Measurements from ENCODE around the gene OR51D1.
A peak's percentile ranks its signal among the peaks of the same experiment; 100 is the strongest.

The OR51D1 gene

DNA sequence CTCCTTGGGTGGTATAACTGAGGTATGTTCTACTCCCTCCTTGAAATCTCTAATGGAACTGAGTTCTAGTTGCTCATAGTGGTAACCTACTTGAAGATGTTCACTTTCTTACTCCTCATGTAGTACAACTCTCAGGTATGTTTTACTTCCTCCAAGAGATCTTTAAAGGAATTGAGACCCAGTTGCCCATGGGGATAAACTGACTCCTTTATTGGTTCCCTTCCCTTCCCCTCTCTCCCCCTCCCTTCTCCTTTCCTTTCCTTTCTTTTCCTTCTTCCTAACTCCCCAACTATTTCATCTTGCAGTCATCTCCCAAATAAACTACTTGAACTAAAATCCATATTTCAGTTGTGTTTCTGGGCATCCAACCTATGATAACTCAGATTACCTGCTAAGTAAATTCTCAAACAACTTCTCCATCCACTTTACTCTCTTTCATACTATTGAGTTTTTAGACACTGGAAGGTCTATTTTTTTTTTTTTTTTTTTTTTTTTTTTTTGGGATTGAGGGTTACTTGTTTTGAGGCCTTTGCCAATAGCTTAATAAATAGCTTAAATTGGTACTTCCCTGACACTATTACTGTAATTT is 21.3 kb upstream of the OR51D1 start:
- no peak for DNase-seq (ENCODE audit: extremely low spot score)
- TF ChIP-seq LEF1 (IDR thresholded peaks at IDR 0.05; ENCODE audit: borderline replicate concordance) (no peak), FOXA1 (IDR thresholded peaks at IDR 0.05) (no peak), NFRKB (IDR thresholded peaks at IDR 0.05) (no peak), SP1 (IDR thresholded peaks at IDR 0.05) (no peak), L3MBTL2 (conservative IDR thresholded peaks at IDR 0.05) (no peak), CTBP1 (IDR thresholded peaks at IDR 0.05; ENCODE audit: borderline replicate concordance) (no peak), HDGF (IDR thresholded peaks at IDR 0.05; ENCODE audit: borderline replicate concordance) (no peak), FOXM1 (IDR thresholded peaks at IDR 0.05; ENCODE audit: borderline replicate concordance) (no peak), ELF4 (IDR thresholded peaks at IDR 0.05) (no peak), FOXK2 (IDR thresholded peaks at IDR 0.05) (no peak), ARNT (IDR thresholded peaks at IDR 0.05) (no peak), TARDBP (IDR thresholded peaks at IDR 0.05) (no peak), ZNF384 (IDR thresholded peaks at IDR 0.05) (no peak), BHLHE40 (IDR thresholded peaks at IDR 0.05; ENCODE audit: borderline replicate concordance) (no peak), SUZ12 (IDR thresholded peaks at IDR 0.05) (no peak)
- TF ChIP-seq, protein P1, sequence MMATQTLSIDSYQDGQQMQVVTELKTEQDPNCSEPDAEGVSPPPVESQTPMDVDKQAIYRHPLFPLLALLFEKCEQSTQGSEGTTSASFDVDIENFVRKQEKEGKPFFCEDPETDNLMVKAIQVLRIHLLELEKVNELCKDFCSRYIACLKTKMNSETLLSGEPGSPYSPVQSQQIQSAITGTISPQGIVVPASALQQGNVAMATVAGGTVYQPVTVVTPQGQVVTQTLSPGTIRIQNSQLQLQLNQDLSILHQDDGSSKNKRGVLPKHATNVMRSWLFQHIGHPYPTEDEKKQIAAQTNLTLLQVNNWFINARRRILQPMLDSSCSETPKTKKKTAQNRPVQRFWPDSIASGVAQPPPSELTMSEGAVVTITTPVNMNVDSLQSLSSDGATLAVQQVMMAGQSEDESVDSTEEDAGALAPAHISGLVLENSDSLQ (IDR thresholded peaks at IDR 0.05): no peak
- CTCF ChIA-PET: no interaction called here
- POLR2A ChIA-PET: interaction anchor here (1.0 kb wide), 1 partner anchor 8 kb away, joined by 3 read pairs; the partner anchor contains the start of gene TRIM68

DNA sequence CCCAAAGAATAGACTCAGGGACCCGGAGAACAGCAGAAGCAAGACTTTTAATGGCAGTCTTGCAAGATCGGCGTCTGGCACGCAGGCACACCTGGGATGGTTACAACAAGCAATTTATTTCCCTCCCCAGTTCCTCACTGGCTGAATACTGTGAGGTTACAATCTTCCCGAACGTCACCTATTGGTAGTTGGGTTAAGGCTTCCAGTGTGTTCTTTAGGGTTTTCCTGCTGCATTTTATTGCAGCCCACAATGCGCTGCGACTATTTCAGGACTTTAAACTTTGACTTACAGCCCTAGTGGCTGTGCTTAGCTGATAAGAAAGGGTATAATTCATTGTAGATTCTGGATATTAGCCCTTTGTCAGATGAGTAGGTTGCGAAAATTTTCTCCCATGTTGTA is 17.8 kb upstream of the OR51D1 start:
- no peak for TF ChIP-seq FOXK2 (IDR thresholded peaks at IDR 0.05)
- TF ChIP-seq ELF4 (IDR thresholded peaks at IDR 0.05): no peak
- TF ChIP-seq SUZ12 (IDR thresholded peaks at IDR 0.05): no peak
- TF ChIP-seq HDGF (IDR thresholded peaks at IDR 0.05; ENCODE audit: borderline replicate concordance): no peak
- no peak for TF ChIP-seq FOXA1 (IDR thresholded peaks at IDR 0.05)
- no peak for TF ChIP-seq ARNT (IDR thresholded peaks at IDR 0.05)
- no peak for TF ChIP-seq LEF1 (IDR thresholded peaks at IDR 0.05; ENCODE audit: borderline replicate concordance)
- TF ChIP-seq CTBP1 (IDR thresholded peaks at IDR 0.05; ENCODE audit: borderline replicate concordance): no peak
- TF ChIP-seq SP1 (IDR thresholded peaks at IDR 0.05): no peak
- TF ChIP-seq, protein P1 (IDR thresholded peaks at IDR 0.05): no peak
- TF ChIP-seq NFRKB (IDR thresholded peaks at IDR 0.05): no peak
- TF ChIP-seq BHLHE40 (IDR thresholded peaks at IDR 0.05; ENCODE audit: borderline replicate concordance): no peak
- TF ChIP-seq L3MBTL2 (conservative IDR thresholded peaks at IDR 0.05): no peak
- no peak for TF ChIP-seq FOXM1 (IDR thresholded peaks at IDR 0.05; ENCODE audit: borderline replicate concordance)
- no peak for TF ChIP-seq ZNF384 (IDR thresholded peaks at IDR 0.05)
- no peak for TF ChIP-seq TARDBP (IDR thresholded peaks at IDR 0.05)
- DNase-seq (ENCODE audit: extremely low spot score): no peak

DNA sequence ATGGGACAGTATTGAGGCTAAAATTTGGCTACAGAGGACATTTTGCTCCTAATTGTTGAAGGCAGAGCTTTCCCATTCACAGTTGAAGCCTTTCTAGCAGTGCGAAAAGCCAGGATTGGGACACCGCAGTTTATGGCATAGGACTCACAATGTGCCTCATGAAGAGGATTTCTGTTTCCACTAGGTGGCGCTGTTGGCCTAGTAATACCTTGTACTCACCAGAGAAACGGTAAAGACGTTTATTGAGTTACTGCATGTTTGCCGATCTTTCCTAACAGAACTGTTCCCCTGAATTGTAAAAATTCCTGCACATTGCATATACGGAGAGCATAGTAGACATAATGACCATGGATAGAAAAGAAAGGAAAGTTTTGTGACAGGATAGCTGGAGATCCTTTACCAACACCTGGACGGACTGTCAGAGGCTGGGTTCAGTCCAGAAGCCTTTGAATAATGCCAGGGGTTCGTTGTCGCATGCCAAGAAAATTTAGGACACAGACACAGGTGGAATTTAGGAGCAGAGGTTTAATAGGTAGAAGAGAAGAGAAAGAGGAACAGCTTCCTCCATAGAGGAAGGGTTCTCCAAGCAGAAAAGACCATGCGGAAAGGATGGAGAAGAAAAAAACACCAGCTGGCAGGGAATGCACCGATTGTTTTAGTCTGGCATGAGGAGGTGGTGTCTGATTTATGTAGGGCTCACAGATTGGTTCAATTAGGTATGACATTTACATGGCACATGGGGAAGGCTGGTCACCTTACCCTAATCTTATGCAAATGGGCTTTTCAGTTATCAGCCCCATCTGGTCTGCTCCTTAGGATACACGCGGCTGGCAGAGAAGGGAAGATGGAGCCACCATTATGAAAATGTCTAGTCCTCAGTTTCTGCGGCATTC is 10.8 kb upstream of the OR51D1 start:
- ChIA-PET POLR2A (no interaction called here), CTCF (interaction anchor here (1.0 to 1.5 kb wide), 3 partner anchors 10 to 1265 kb away, joined by 3 to 15 read pairs (median 3); partner anchors contain the start of gene OR51D1)
- TF ChIP-seq FOXK2 (IDR thresholded peaks at IDR 0.05) (no peak), NFRKB (IDR thresholded peaks at IDR 0.05) (no peak), HDGF (IDR thresholded peaks at IDR 0.05; ENCODE audit: borderline replicate concordance) (no peak), ZNF384 (IDR thresholded peaks at IDR 0.05) (no peak), SUZ12 (IDR thresholded peaks at IDR 0.05) (no peak), LEF1 (IDR thresholded peaks at IDR 0.05; ENCODE audit: borderline replicate concordance) (no peak), TARDBP (IDR thresholded peaks at IDR 0.05) (no peak), ELF4 (IDR thresholded peaks at IDR 0.05) (no peak)
- DNase-seq (ENCODE audit: extremely low spot score): peak; percentile 42

More for the DNA sequence above, 17.8 kb upstream of the OR51D1 start:
- ChIA-PET CTCF (no interaction called here), POLR2A (no interaction called here)

DNA sequence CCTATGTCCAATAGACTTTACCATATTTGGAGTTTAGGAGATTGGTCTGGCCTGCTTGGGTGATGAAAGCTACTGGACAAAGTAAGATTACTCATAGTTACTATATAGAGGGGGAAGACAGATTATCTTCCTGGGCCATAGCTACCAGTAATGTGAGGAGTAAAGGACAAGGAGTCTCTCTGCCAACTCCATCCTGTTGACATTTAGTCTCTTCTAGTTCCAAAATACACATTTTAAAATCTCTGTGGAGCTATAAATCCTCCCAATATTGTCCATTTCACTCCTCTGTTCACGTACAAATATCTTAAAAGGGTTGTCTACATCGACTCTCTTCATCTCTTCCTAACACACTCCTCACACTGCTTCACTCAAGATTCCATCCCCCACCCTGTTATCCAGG is 1.1 kb upstream of the OR51D1 start:
- CTCF ChIA-PET: interaction anchor here (0.6 to 2.2 kb wide), 8 partner anchors 8 to 1503 kb away, joined by 3 to 15 read pairs (median 4); no protein-coding TSS in a partner anchor
- POLR2A ChIA-PET: interaction anchor here (1.8 kb wide), 1 partner anchor 28 kb away, joined by 6 read pairs; the partner anchor contains the start of gene TRIM68
- no peak for DNase-seq (ENCODE audit: extremely low spot score)
- TF ChIP-seq FOXM1 (IDR thresholded peaks at IDR 0.05; ENCODE audit: borderline replicate concordance) (no peak), FOXK2 (IDR thresholded peaks at IDR 0.05) (no peak), ELF4 (IDR thresholded peaks at IDR 0.05) (no peak), SP1 (IDR thresholded peaks at IDR 0.05) (no peak)

DNA sequence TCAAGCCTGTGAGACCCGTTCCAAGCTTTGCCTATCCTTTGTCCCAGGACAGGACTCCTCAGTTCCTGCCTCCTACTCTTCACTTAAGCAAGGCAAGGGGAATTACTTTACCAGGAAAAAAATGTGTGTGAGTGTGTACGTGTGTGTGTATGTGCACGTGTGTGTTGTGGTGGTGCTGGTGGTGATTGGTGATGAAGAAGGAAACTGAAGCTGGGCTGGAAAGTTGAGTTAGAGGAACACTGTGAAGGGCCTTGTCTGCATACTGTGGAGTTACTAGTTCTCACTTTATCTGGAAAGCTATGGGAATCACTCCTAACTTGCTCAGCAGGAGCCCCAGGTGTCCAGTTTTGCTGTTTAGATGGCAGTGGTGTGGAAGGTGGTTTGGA is 378 bp downstream of the OR51D1 start:
- no peak for TF ChIP-seq FOXM1 (IDR thresholded peaks at IDR 0.05; ENCODE audit: borderline replicate concordance)
- TF ChIP-seq L3MBTL2 (conservative IDR thresholded peaks at IDR 0.05): no peak
- TF ChIP-seq SP1 (IDR thresholded peaks at IDR 0.05): no peak
- TF ChIP-seq SUZ12 (IDR thresholded peaks at IDR 0.05): no peak
- TF ChIP-seq BHLHE40 (IDR thresholded peaks at IDR 0.05; ENCODE audit: borderline replicate concordance): no peak
- TF ChIP-seq LEF1 (IDR thresholded peaks at IDR 0.05; ENCODE audit: borderline replicate concordance): no peak
- no peak for TF ChIP-seq FOXK2 (IDR thresholded peaks at IDR 0.05)
- no peak for TF ChIP-seq ZNF384 (IDR thresholded peaks at IDR 0.05)
- TF ChIP-seq, protein P1 (IDR thresholded peaks at IDR 0.05): no peak
- TF ChIP-seq ELF4 (IDR thresholded peaks at IDR 0.05): no peak
- TF ChIP-seq CTBP1 (IDR thresholded peaks at IDR 0.05; ENCODE audit: borderline replicate concordance): no peak
- TF ChIP-seq TARDBP (IDR thresholded peaks at IDR 0.05): no peak
- no peak for TF ChIP-seq NFRKB (IDR thresholded peaks at IDR 0.05)
- no peak for TF ChIP-seq ARNT (IDR thresholded peaks at IDR 0.05)
- TF ChIP-seq HDGF (IDR thresholded peaks at IDR 0.05; ENCODE audit: borderline replicate concordance): no peak
- TF ChIP-seq FOXA1 (IDR thresholded peaks at IDR 0.05): no peak
- CTCF ChIA-PET: interaction anchor here (0.6 to 2.2 kb wide), 8 partner anchors 9 to 933 kb away, joined by 3 to 15 read pairs (median 4); no protein-coding TSS in a partner anchor
- POLR2A ChIA-PET: no interaction called here
- DNase-seq (ENCODE audit: extremely low spot score): no peak

Measured in HEK293T (cell line).